GM18858 (cell line): Measurements from ENCODE around the gene GAGE12J.
"Not testable (repeated sequence)": the region's sequence is repeated elsewhere in the genome, so short reads cannot be mapped to it uniquely, and the experiment has no call there.

ENCODE experiments used
- ATAC-seq: cut with Tn5 transposase; IDR thresholded peaks from one replicate; pipeline ENCODE4 v1.9.1; 2021; ENCODE audit not compliant: unreplicated experiment

Gene GAGE12J

GRCh38 chrX:49309401-49309981 lies 12.3 kb upstream of the GAGE12J start:
- no peak for ATAC-seq

DNA sequence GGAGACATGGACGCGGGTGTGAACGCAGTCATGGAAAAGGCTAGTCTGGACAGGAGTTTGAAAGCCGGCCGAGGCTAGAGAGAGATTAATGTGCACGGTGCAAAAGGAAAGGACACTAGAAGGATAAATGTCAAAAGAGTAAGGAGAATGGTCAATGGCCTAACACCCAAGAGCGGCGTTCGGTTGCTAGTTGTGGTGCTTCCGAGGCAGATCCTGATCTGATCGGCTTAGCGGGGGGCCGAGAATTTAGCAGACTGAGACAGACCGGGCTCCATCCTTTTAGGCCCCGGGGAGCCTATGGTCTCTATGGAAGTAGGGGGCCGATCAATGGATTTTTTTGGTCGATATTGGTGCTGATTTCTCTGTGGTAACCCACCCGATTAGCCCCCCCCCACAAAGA lies 11.5 kb upstream of the GAGE12J start:
- ATAC-seq = no peak

DNA sequence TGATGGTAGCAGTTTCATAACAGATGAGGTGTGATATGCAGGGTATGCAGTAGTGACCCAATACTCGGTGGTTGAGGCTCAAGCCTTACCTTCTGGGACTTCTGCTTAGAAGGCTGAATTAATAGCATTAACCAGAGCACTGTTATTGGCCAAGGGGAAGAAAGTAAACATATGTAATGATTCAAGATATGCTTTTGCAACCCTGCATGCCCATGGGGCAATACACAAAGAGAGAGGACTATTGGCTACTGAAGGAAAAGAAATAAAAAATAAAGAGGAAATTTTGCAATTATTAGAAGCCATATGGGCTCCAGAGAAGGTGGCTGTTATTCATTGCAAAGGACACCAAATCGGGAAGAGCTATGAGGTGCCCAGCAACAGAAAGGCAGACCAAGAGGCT lies 9.7 kb upstream of the GAGE12J start:
- no peak for ATAC-seq

DNA sequence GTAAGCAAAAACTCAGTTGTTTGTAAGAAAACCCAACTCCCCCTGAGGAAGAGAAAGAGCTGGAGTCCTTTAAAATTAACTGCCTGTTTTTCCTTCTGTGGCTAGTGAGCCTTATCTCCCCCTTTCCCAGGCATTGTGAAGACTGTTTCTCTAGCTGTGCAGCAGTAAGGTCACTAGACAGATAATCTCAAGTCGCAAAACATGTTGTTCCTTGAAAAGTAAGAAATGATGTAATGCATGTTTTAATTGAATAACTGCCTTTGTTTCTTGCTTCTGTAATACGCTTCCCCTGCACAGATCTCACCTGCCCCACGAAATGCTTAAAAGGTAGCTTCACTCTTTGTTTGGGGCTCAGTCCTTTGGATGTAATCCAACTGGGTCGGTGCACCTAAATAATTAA lies 5.8 kb upstream of the GAGE12J start:
- ATAC-seq = no peak

DNA sequence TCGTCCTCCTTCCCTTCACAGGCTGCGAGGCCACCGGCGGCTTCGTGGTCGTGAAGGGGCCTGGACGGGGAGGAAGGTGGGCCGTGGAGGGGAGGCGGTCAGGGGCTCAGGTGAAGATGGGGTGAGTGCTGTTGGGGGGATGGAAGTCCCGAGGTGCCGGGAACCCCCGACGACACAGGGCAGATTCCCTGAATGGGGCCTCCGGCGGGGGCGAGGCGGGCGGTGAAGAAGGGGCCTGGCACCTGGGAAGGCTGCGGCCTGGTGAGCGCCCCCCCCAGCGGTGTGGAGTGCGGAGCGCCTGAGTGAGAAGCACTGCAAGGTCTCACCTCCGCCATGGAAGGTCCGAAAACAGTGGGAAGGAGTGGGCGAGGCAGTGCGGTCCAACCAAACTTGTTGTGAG lies 429 bp downstream of the GAGE12J start:
- not testable (repeated sequence) for ATAC-seq

DNA sequence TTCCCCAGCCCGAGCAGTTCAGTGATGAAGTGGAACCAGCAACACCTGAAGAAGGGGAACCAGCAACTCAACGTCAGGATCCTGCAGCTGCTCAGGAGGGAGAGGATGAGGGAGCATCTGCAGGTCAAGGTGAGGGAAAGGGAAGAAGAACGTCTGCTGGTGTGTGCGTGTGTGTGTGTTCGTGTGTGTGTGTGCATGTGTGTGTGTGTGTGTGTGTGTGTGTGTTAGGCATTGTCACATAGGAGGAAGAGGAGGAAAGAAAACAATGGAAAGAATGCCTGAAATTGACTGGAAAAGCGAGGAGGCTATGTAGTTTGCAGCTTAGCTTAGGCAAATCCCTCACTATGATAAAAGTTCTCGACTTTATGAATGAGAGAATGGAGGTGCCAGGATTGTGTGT lies 1.9 kb downstream of the GAGE12J start:
- not testable (repeated sequence) for ATAC-seq

DNA sequence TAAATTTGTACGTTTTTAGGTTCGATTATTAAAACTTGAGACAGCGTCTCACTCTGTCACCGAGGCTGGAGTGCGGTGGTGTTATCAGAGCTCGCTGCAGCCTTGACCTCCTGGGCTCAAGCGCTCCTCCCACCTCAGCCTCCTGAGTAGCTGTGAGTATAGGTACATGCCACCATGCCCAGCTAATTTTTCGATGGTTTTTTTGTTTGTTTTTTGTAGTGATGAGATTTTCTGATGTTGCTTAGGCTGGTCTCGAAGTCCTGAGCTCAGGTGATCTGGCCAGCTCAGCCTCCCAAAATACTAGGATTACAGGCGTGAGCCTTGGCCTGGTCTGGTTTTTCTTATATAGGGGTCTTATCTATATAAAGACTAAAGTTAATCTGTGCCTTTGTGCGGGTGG lies 8.6 kb downstream of the GAGE12J start:
- not testable (repeated sequence) for ATAC-seq

DNA sequence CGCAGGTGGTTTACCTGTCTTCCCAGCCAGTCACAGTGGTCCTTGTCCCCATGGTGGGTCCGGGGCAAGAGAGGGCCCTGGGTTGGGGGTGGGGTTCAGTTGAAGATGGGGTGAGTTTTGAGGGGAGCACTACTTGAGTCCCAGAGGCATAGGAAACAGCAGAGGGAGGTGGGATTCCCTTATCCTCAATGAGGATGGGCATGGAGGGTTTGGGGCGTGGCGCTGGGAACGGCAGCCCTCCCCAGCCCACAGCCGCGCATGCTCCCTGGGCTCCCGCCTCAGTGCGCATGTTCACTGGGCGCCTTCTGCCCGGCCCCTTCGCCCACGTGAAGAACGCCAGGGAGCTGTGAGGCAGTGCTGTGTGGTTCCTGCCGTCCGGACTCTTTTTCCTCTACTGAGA lies 9.4 kb downstream of the GAGE12J start, which contains the start of gene GAGE13:
Gene GAGE13, plus strand, starts transcription at position 301 of the 400 bp plus-strand sequence. CDS start 1,156 bp downstream, outside the sequence.
- not testable (repeated sequence) for ATAC-seq

GRCh38 chrX:49331841-49332240 lies 10.0 kb downstream of the GAGE12J start:
- ATAC-seq = not testable (repeated sequence)

DNA sequence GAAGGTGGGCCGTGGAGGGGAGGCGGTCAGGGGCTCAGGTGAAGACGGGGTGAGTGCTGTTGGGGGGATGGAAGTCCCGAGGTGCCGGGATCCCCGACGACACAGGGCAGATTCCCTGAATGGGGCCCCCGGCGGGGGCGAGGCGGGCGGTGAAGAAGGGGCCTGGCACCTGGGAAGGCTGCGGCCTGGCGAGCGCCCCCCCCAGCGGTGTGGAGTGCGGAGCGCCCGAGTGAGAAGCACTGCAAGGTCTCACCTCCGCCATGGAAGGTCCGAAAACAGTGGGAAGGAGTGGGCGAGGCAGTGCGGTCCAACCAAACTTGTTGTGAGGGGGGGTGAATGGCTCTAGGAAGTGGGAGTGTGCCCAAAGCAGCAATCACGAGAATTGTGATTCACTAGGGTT lies 19.6 kb downstream of the GAGE12J start:
- ATAC-seq = not testable (repeated sequence)

DNA sequence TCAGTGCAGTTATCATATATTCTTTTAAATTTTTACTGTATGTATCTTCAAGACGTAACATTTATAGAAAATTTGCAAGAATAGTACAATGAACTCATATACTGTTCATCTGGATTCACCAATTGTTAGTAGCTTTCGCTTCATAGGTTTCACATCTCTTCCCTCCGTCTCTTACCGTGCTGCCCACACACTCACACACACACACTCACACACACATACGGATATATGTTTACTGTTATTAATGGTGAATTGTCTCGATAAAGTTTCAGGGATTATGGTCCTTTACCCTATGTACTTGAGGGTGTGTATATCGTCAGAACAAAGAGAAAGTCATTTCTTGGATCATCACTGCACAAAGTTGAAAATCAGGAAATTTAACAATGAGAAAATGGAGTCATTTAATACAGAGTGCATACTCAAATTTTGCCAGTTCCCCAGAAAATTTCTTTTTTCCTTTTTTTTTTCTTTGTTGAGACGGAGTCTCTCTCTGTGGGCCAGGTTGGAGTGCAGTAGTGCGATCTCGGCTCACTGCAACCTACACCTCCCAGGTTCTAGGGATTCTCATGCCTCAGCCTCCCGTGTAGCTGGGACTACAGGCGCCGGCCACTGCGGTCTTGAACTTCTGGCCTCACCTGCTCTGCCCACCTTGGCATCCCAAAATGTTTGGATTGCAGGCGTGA lies 22.8 kb downstream of the GAGE12J start:
- not testable (repeated sequence) for ATAC-seq

DNA sequence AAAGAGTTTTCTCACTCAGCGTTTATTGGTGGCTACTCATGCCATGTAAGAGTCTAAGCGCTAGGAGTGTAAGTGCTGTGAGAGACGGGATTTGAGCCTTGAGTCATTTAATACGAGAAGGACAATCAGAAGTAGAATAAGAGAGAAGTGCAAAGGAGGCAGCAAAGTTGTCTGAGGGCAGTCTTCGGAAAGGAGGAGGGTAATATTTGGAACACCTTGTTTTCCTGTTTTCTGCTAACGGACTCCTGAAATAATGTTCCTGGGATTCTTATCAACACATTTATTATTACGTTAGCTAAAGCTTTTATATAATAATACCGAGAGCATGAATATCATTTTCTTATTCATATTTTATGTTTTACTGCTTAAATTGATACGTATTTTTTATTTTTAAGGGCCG lies 23.6 kb downstream of the GAGE12J start:
- not testable (repeated sequence) for ATAC-seq

- not testable (repeated sequence) for ATAC-seq
These were observed 24.3 kb downstream of the GAGE12J start for GRCh38 chrX:49346150-49346549.
